Gastrocnemius medialis (tissue), 4 donors: ENCODE measurements around the gene AGK.

Experiments
- CTCF ChIP-seq, 5 experiments: fragments of 450-650 bp in 3 of 5; fragments of 200-600 bp in 2 of 5; sonication (generic) in 2 of 5; IDR thresholded peaks in 4 of 5; conservative IDR thresholded peaks in 1 of 5; 1 replicate in 4 of 5; 2 replicates in 1 of 5; pipeline ENCODE4 v1.5.1; 2016 to 2019; ENCODE audit warnings: antibody characterized with exemption in 5 of 5, mild to moderate bottlenecking in 3 of 5, moderate library complexity in 3 of 5
- POLR2A ChIP-seq, 2 donors: fragments of 450-650 bp; IDR thresholded peaks; one replicate each; pipeline ENCODE4 v1.6.1; 2017; ENCODE audit warnings: antibody characterized with exemption in 2 of 2, mild to moderate bottlenecking in 2 of 2, moderate library complexity in 2 of 2

GRCh38 chr7:141551782-141552181 lies 572 bp downstream of the AGK start:
- TF ChIP-seq CTCF (IDR thresholded peaks at IDR 0.05 in 4 of 5, conservative IDR thresholded peaks at IDR 0.05 in 1 of 5): no peak
- no peak for TF ChIP-seq POLR2A (IDR thresholded peaks at IDR 0.05)
